ENCODE results near the gene DNM1L.

Gene DNM1L

GRCh38 chr12:32756476-32757066, 77.5 kb downstream of the DNM1L start:
- no peak for DNase-seq (ENCODE audit: low read depth)

- DNase-seq (ENCODE audit: low read depth), result no peak
Measured at GRCh38 chr12:32757157-32757556, 78.1 kb downstream of the DNM1L start.

DNA sequence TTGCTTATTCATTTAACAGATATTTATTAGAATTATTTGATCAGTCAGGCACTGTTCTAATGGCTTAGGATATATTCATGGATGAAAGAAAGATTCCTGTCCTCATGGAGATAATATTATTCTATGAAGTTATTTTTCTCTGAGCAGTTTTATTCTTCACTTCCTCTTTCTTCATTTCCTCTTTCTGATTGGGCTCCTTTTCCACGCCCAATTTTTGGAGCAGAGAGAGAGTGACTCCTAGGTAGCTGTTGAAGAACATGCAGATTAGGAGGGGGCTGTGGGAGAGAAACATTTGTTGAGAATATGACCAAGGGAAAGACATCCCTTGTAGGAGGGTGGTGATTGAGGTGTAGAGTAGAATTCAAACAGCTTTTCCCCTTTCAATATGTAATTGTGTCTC, 82.6 kb downstream of the DNM1L start:
- no peak for DNase-seq (ENCODE audit: low read depth)

GRCh38 chr12:32765906-32766305, 86.8 kb downstream of the DNM1L start:
- no peak for DNase-seq (ENCODE audit: low read depth)

GRCh38 chr12:32768518-32768917, 89.4 kb downstream of the DNM1L start:
- no peak for DNase-seq (ENCODE audit: low read depth)

DNA sequence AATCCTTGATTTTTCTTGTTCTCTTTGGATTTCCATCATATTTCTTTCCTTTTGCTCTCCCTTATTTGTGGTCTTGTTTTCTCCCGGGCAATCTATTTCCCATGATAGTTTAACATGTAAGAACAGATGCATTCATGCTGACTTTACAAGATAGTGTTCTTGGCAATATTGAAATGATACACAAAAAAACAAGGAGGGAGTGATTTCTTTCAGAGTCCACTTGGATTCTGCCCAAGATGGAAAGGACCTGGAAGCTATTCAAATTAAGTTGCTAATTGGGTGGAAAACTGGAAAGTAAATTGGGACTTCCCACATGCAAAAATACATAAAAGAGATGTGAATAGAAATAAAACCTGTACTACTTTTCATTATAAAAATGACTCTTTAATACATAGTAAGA, 91.0 kb downstream of the DNM1L start:
- no peak for DNase-seq (ENCODE audit: low read depth)

- no peak for DNase-seq (ENCODE audit: low read depth)
Measured at GRCh38 chr12:32773691-32774090, 94.6 kb downstream of the DNM1L start.

GRCh38 chr12:32776258-32776657, 97.2 kb downstream of the DNM1L start:
- DNase-seq (ENCODE audit: low read depth), result no peak

DNA sequence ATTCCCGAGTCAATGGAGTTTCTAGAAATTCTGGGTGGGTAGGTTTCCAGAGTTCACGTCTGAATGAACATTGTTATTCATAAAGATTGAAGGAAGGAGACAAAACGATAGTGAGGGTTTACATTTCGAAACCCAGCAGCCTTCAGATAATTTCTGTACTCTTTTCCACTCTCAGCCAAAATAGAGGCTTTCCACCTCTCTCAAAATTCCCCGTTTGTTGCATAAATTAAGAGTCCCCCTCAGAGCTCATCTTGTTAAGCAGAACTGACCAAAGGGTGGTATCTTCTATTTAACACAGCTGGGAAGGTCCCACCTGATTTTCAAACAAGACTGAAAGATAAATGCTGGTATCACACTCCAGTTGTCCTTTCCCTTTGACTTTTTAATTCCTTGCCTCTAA, 98.1 kb downstream of the DNM1L start:
- DNase-seq (ENCODE audit: low read depth), result no peak

- DNase-seq (ENCODE audit: low read depth), result no peak
Measured at GRCh38 chr12:32777691-32778175, 98.6 kb downstream of the DNM1L start.

DNA sequence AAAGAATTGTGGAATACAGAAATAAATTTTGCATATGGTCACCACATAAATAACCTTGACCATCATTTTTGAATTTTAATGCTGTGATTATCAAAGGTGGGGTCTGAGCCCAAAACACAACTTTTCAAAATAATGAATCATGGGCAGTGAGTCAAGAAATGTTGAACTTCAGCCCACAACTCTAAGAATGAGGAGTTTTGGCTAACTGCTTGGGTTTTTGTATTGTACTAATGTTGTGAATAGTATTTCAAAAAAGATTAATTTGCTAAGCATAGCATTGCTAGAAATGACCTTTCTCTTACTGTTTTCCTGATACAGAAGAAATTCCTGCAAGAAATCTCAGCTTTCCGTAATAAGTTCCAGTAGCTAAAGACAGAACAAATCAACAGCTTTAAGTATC, 101.0 kb downstream of the DNM1L start:
- DNase-seq (ENCODE audit: low read depth), result no peak

DNA sequence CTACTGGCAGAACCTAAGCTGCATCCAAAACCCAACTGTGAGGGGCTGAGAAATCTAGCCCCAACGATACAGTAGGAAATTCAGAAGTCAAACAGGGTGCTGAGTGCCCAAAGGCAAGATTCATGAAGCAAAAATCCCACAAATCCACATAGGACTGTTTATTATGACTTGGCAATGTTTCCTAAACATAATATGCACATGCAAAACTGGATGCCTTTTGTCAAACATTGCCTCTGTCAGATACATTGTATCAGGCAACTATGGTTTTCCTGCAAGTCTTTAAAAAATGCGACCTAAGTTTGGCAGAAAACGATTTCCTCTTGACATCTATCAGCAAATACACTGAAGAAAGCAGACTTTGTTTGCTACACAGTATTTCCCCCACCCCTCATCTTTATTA, 103.9 kb downstream of the DNM1L start:
- no peak for DNase-seq (ENCODE audit: low read depth)

- DNase-seq (ENCODE audit: low read depth), result no peak
Measured at GRCh38 chr12:32785557-32785956, 106.5 kb downstream of the DNM1L start.

- DNase-seq (ENCODE audit: low read depth), result no peak
Measured at GRCh38 chr12:32788405-32788804, 109.3 kb downstream of the DNM1L start.

GRCh38 chr12:32789446-32789845, 110.3 kb downstream of the DNM1L start:
- no peak for DNase-seq (ENCODE audit: low read depth)

DNA sequence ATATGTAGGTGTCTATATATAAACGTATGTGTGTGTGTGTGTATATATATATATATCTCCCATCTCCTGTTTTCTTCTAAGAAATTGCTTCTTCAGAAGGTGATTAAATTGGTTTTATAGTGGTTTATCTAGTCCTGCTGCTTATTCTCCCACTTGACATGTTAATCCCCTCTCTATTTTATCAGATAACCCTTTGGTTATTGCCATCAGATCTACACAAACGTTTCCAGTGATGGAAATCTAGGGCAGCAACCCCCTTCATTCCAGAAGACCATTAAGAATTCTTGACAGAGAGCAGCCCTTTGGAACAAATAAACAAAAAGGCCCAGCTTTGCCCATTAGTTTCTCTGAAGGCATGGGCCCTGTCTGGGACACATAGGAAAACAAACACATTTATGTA, 110.8 kb downstream of the DNM1L start:
- no peak for DNase-seq (ENCODE audit: low read depth)

DNA sequence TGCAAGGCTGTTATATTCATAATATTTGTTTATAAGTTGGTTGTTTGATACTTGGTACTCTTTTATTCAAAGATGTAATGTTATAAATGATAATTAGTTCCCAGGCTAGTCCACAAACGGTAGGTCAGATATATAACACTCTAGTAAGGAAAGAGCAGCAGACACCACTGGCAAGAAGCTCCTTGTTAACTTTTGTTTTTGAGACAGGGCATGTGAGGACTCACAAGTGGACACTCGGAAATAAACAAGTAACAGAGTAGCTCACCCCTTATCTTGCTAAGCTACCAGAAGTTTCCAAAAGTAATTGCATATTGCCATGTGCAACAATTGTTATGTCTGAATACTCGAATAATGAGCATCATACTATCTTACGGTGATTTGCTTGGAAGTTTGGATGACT, 115.2 kb downstream of the DNM1L start:
- no peak for DNase-seq (ENCODE audit: low read depth)
